ENCODE data around the gene CDK17.

Gene CDK17

GRCh38 chr12:96308881-96309280 is 91.4 kb downstream of the CDK17 start:
- no peak overlapping the region for H3K4me3 ChIP-seq (replicated peaks; ENCODE audit: low read depth, low read length)
- no peak for DNase-seq (ENCODE audit: extremely low read depth, low read depth)
- TF ChIP-seq CTCF (IDR thresholded peaks at IDR 0.05; ENCODE audit: low read depth, low read length, missing control alignments): no peak

GRCh38 chr12:96305665-96306064 is 94.6 kb downstream of the CDK17 start:
- TF ChIP-seq CTCF (IDR thresholded peaks at IDR 0.05; ENCODE audit: low read depth, low read length, missing control alignments): no peak
- no peak for DNase-seq (ENCODE audit: extremely low read depth, low read depth)

GRCh38 chr12:96303653-96304052 is 96.6 kb downstream of the CDK17 start:
- TF ChIP-seq CTCF (IDR thresholded peaks at IDR 0.05; ENCODE audit: low read depth, low read length, missing control alignments): no peak
- no peak overlapping the region for H3K4me3 ChIP-seq (replicated peaks; ENCODE audit: low read depth, low read length)
- DNase-seq (ENCODE audit: extremely low read depth, low read depth): no peak

More at GRCh38 chr12:96305665-96306064, 94.6 kb downstream of the CDK17 start:
- H3K4me3 ChIP-seq (replicated peaks; ENCODE audit: low read depth, low read length): no peak overlapping the region

GRCh38 chr12:96302687-96303310 is 97.4 kb downstream of the CDK17 start:
- no peak overlapping the region for H3K4me3 ChIP-seq (replicated peaks; ENCODE audit: low read depth, low read length)
- no peak for DNase-seq (ENCODE audit: extremely low read depth, low read depth)
- no peak for TF ChIP-seq CTCF (IDR thresholded peaks at IDR 0.05; ENCODE audit: low read depth, low read length, missing control alignments)

GRCh38 chr12:96301732-96302131 is 98.5 kb downstream of the CDK17 start:
- H3K4me3 ChIP-seq (replicated peaks; ENCODE audit: low read depth, low read length): no peak overlapping the region
- no peak for TF ChIP-seq CTCF (IDR thresholded peaks at IDR 0.05; ENCODE audit: low read depth, low read length, missing control alignments)
- DNase-seq (ENCODE audit: extremely low read depth, low read depth): no peak

- TF ChIP-seq CTCF (IDR thresholded peaks at IDR 0.05; ENCODE audit: low read depth, low read length, missing control alignments): no peak
- H3K4me3 ChIP-seq (replicated peaks; ENCODE audit: low read depth, low read length): no peak overlapping the region
- no peak for DNase-seq (ENCODE audit: extremely low read depth, low read depth)
Measured at GRCh38 chr12:96300064-96300463, 100.2 kb downstream of the CDK17 start.

GRCh38 chr12:96297504-96297903 is 102.7 kb downstream of the CDK17 start:
- DNase-seq (ENCODE audit: extremely low read depth, low read depth): no peak
- no peak for TF ChIP-seq CTCF (IDR thresholded peaks at IDR 0.05; ENCODE audit: low read depth, low read length, missing control alignments)
- H3K4me3 ChIP-seq (replicated peaks; ENCODE audit: low read depth, low read length): no peak overlapping the region
